Kidney (tissue), 14 donors: Measurements from ENCODE around the gene ETV6. TPM values are rescaled to one million over a fixed set of nuclear protein-coding genes. Genes with fewer than 3 reads are reported as not detected.

Experiments
- DNase-seq, 5 donors: peaks; one replicate each; pipeline ENCODE4 v3.0.0-alpha.2; 2013 to 2020
- FAIRE-seq: peaks from 2 replicates; lab custom pipeline; 2012; peaks lifted over from hg19 to GRCh38; lab: Jason Lieb, UNC
- H3K27ac ChIP-seq, 2 donors: one replicate each; pipeline ENCODE4 v1.7.0; 2013; ENCODE audit warnings: low read depth in 2 of 2, low read length in 2 of 2, inconsistent platforms in 1 of 2
- H3K27me3 ChIP-seq: one replicate; pipeline ENCODE4 v1.7.1; 2013; ENCODE audit warnings: low read length, inconsistent platforms; ENCODE audit not compliant: control insufficient read depth, insufficient read depth
- H3K36me3 ChIP-seq, 3 donors: one replicate each; pipeline versions ENCODE4 v1.7.0 to v1.7.1; 2013; ENCODE audit warnings: low read length in 3 of 3, control low read depth in 1 of 3, inconsistent platforms in 1 of 3; ENCODE audit not compliant: insufficient read depth in 3 of 3, control insufficient read depth in 2 of 3
- H3K4me1 ChIP-seq, 3 donors: one replicate each; pipeline versions ENCODE4 v1.7.0 to v1.7.1; 2013; ENCODE audit warnings: low read length in 3 of 3, inconsistent platforms in 1 of 3, low read depth in 1 of 3; ENCODE audit not compliant: control insufficient read depth in 2 of 3, insufficient read depth in 2 of 3
- H3K4me3 ChIP-seq, 3 donors: one replicate each; pipeline versions ENCODE4 v1.7.0 to v1.8.1; 2013; ENCODE audit warnings: low read length in 3 of 3, control low read depth in 1 of 3, inconsistent platforms in 1 of 3
- H3K9ac ChIP-seq, 3 donors: one replicate each; pipeline versions ENCODE4 v1.7.0 to v1.7.1; 2013; ENCODE audit warnings: low read length in 3 of 3, control low read depth in 1 of 3, inconsistent platforms in 1 of 3
- H3K9me3 ChIP-seq, 3 donors: one replicate each; pipeline versions ENCODE4 v1.7.0 to v1.7.1; 2013; ENCODE audit warnings: low read length in 3 of 3, control low read depth in 1 of 3, inconsistent platforms in 1 of 3; ENCODE audit not compliant: control insufficient read depth in 2 of 3, insufficient read depth in 1 of 3
- intact Hi-C: fragments of 100-400 bp; cut with DNase I; formaldehyde crosslinking; loops from one replicate; pipeline ENCODE4 v1.11.1; 2022
- polyA plus RNA-seq: library from polyadenylated mRNA; stranded (reverse); fragments of 350-450 nt; fragmentation: Illumina TruSeq; extraction: RNeasy Lipid Tissue Mini Kit (QIAGEN cat#74804); gene quantifications from one replicate; pipeline ENCODE4 v1.2.3, GENCODE V29; 2014; ENCODE audit warnings: low read depth, low replicate concordance; ENCODE audit not compliant: insufficient read depth
- total RNA-seq: library from RNA; stranded (reverse); fragmentation: NEBNext Ultra II Directional; extraction: Animal tissue kit (Norgen Biotek cat#: 25700); gene quantifications from one replicate; pipeline ENCODE4 v1.2.1, GENCODE V29; 2021
- TF ChIP-seq, protein P1 (sequence below): IDR thresholded peaks from 3 replicates; pipeline ENCODE4 v1.5.1; 2012; ENCODE audit warnings: mild to moderate bottlenecking, moderate library complexity, borderline replicate concordance; ENCODE audit not compliant: insufficient read depth; ENCODE audit errors: extremely low read depth
- donor health status: control.
- donor health status: control.
- donor health status: control.
- donor health status: control.
- donor health status: control.
- donor health status: DM: yes; HTN: yes; CAD: no.
- donor health status: Normal renal cell carcinoma (clear cell type).

ETV6 gene
- total and polyA plus RNA-seq, 2 donors from 2014 or later: 5.2 to 59.8 TPM

DNA sequence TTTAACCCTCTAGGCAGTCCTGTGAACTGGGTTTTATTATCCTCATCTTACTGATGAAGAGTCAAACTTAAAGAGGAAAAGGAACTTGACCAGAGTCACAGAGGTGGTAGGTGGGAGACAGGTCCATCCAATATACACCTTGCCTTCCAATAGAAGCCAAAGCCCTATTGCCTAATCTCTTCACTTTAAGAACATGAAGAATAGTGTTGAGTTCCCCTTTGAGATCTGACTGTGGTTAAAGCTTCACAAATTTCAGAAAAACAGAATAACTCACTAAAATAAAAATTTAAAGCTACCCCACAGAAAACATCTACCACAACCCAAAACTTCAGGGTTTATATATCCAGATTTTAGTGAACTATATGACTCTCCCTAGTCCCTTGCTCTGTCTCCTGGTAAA, 115.4 kb downstream of the ETV6 start:
- Histone ChIP-seq H3K9me3 (no peaks in the 10 kb centered on the region), H3K9ac (no peak overlapping the region), H3K4me1 (peaks cover 3 to 25% (median 11%) of the 10 kb centered on the region in 3 donors), H3K4me3 (no peak overlapping the region), H3K27ac (peak overlapping the region in 1 of 2 donors; percentile 4), H3K27me3 (no peaks in the 10 kb centered on the region), H3K36me3 (no peaks in the 10 kb centered on the region)
- intact Hi-C loops: no loop called here
- DNase-seq (no peak), FAIRE-seq (no peak)
- TF ChIP-seq, protein P1, sequence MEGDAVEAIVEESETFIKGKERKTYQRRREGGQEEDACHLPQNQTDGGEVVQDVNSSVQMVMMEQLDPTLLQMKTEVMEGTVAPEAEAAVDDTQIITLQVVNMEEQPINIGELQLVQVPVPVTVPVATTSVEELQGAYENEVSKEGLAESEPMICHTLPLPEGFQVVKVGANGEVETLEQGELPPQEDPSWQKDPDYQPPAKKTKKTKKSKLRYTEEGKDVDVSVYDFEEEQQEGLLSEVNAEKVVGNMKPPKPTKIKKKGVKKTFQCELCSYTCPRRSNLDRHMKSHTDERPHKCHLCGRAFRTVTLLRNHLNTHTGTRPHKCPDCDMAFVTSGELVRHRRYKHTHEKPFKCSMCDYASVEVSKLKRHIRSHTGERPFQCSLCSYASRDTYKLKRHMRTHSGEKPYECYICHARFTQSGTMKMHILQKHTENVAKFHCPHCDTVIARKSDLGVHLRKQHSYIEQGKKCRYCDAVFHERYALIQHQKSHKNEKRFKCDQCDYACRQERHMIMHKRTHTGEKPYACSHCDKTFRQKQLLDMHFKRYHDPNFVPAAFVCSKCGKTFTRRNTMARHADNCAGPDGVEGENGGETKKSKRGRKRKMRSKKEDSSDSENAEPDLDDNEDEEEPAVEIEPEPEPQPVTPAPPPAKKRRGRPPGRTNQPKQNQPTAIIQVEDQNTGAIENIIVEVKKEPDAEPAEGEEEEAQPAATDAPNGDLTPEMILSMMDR: no peak

DNA sequence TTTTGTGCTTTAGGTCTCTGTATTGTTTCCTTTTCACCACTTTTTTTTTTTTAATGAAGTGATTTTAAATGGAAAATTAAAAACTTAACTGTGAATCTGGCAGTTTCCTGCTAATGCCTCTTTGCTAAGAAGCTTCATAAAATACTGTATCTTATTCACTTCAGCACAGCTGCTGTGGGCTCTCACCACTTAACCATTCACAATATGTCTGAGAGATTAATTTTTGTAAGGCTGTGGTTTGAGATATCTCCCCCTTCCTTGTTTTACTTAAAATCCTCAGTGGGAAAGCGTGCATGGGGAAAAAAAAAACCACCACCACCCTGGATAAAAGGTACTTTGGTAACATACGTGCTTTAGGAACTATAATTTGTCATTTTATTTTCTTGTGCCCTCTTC, 115.9 kb downstream of the ETV6 start:
- H3K36me3 ChIP-seq: no peaks in the 10 kb centered on the region
- TF ChIP-seq, protein P1: no peak
- H3K4me1 ChIP-seq: peaks cover 3 to 25% (median 14%) of the 10 kb centered on the region in 3 donors
- FAIRE-seq (no peak), DNase-seq (no peak)
- intact Hi-C loops: no loop called here
- H3K4me3 ChIP-seq: no peak overlapping the region
- no peaks in the 10 kb centered on the region for H3K9me3 ChIP-seq
- no peaks in the 10 kb centered on the region for H3K27me3 ChIP-seq
- H3K9ac ChIP-seq: no peak overlapping the region
- peak overlapping the region; percentile 54 to 76 for H3K27ac ChIP-seq

DNA sequence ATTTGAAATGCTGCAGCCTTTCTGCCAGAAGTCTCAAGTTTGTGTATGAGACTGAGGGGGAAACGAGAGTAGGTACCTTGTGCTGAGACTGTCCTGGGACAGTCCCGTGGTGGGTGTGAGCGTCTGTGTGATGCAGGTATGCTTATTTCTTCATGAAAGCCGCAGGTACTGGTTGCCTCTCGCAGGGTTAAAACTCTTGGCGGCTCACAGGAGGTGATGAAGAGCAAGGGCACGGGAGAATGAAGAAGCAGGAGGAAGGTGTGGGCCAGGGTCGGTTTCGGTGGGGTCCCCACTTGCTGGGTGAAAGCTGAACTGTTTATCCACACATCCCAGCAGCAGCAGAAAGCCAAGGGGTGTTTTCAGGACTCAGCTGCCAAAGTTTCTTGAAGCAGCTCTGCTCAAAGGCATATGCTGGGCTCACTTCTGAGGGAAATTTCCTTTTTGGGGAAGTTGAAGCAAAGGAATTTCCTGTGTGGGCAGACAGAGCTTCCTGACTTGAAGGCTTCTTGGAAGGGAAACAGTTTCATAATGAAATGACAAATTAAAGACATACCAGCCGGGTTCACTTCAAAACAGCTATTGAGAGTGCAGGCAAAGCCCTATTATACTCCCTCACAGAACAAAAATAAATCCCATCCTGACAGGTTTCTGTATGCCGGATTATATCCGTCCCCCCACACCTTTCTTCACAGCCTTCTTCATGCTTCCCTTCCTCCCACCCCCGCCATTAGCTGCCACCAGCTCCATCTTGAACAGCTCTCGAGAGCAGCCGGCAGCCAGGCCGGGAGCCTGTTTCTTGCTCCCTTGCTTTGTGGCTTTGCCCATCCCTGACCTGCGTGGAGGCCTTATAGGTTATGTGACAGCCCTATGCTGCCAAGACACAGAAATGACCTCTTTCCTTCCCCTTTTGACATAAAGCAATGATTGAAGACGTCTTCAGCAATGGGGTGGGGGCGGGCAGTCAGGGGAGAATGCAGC, 116.6 kb downstream of the ETV6 start:
- Histone ChIP-seq H3K27me3 (no peaks in the 10 kb centered on the region), H3K9ac (no peak overlapping the region), H3K27ac (peak overlapping the region; percentile 79 to 92), H3K4me1 (peaks cover 3 to 25% (median 14%) of the 10 kb centered on the region in 3 donors), H3K36me3 (no peaks in the 10 kb centered on the region), H3K9me3 (no peaks in the 10 kb centered on the region), H3K4me3 (no peak overlapping the region)
- FAIRE-seq (no peak), DNase-seq (peak; percentile 55 to 86 (median 72))
- TF ChIP-seq, protein P1: no peak
- intact Hi-C loops: no loop called here
